ENCODE results near the gene SLC7A7. TPM values are rescaled to one million over a fixed set of nuclear protein-coding genes. Genes with fewer than 3 reads are reported as not detected.
"Not testable (repeated sequence)": the region's sequence is repeated elsewhere in the genome, so short reads cannot be mapped to it uniquely, and the experiment has no call there.

SLC7A7 gene
- total RNA-seq, 1 experiment from 2014 or later, result 3.1 TPM

- not testable (repeated sequence) for H3K4me3 Mint-ChIP-seq
These were observed 90.4 kb downstream of the SLC7A7 start for GRCh38 chr14:22724847-22725246.

More at GRCh38 chr14:22724847-22725246, 90.4 kb downstream of the SLC7A7 start:
- H3K18ac ChIP-seq (ENCODE audit: insufficient read length, low read depth, low read length); H2AK5ac ChIP-seq (ENCODE audit: insufficient read length, low read length); H3K14ac ChIP-seq (ENCODE audit: insufficient read depth, low read length); H3K79me1 ChIP-seq (ENCODE audit: insufficient read depth, low read depth, low read length, poor library complexity, severe bottlenecking); H3K27ac Mint-ChIP-seq; H2BK5ac ChIP-seq (ENCODE audit: insufficient read length, low read length); H4K5ac ChIP-seq (ENCODE audit: insufficient read length, low read depth, low read length); H3K27me3 ChIP-seq (ENCODE audit: insufficient read depth, low read length); H3K56ac ChIP-seq (ENCODE audit: insufficient read length, low read depth, low read length); H3K23ac ChIP-seq (ENCODE audit: insufficient read length, low read depth, low read length); H4K20me1 ChIP-seq (ENCODE audit: control insufficient read depth, insufficient read depth, insufficient read length); H3K23me2 ChIP-seq (ENCODE audit: insufficient read length, low read depth, low read length, poor library complexity, severe bottlenecking); H4K91ac ChIP-seq (ENCODE audit: insufficient read length, low read depth, low read length); H2BK12ac ChIP-seq (ENCODE audit: insufficient read length, low read depth, low read length); H3K9me3 ChIP-seq (ENCODE audit: control insufficient read depth, low read depth, low read length); H2BK20ac ChIP-seq (ENCODE audit: low read depth, low read length, poor library complexity, severe bottlenecking); H2BK15ac ChIP-seq (ENCODE audit: low read depth, low read length); H3T11ph ChIP-seq (ENCODE audit: low read length); H3K27me3 Mint-ChIP-seq (ENCODE audit: low read depth); H3K36me3 Mint-ChIP-seq (ENCODE audit: insufficient read depth in 1 of 3, low read depth in 3 of 3); H3K27ac ChIP-seq (ENCODE audit: insufficient read length, low read depth, low read length); H3K9me3 Mint-ChIP-seq; H3K4me2 ChIP-seq (ENCODE audit: insufficient read depth, insufficient read length, low read length); H3K4ac ChIP-seq (ENCODE audit: low read depth, low read length); H4K8ac ChIP-seq (replicated peaks; ENCODE audit: insufficient read length, low read depth, low read length); H2AFZ ChIP-seq (ENCODE audit: low read length); H2BK120ac ChIP-seq (ENCODE audit: low read depth, low read length, poor library complexity, severe bottlenecking); DNase-seq; H3K79me2 ChIP-seq (ENCODE audit: insufficient read depth, low read length); H3K4me1 ChIP-seq (ENCODE audit: insufficient read depth, low read length); H3K9ac ChIP-seq (ENCODE audit: extremely low read depth, insufficient read length, low read length): not testable (repeated sequence)
- peaks cover 10% of the 10 kb centered on the region in 2 experiments for H3K4me1 Mint-ChIP-seq
- no CpG with 5 or more reads among the region's 8 CpGs for WGBS (ENCODE audit: extremely low coverage, insufficient read length, low lambda C conversion rate)

All from H9 (cell line).